SHP77 treated with DMSO at 0.1 percent for 48 hours (cell line): ENCODE data around the gene ITPR3.

Experiments
- DNase-seq: peaks from one replicate; lab custom pipeline; 2025; lab: John Stamatoyannopoulos, UW

Gene ITPR3

GRCh38 chr6:33638556-33638955 is 17.4 kb downstream of the ITPR3 start:
- no peak for DNase-seq

GRCh38 chr6:33639559-33639958 is 18.4 kb downstream of the ITPR3 start:
- DNase-seq: no peak

DNA sequence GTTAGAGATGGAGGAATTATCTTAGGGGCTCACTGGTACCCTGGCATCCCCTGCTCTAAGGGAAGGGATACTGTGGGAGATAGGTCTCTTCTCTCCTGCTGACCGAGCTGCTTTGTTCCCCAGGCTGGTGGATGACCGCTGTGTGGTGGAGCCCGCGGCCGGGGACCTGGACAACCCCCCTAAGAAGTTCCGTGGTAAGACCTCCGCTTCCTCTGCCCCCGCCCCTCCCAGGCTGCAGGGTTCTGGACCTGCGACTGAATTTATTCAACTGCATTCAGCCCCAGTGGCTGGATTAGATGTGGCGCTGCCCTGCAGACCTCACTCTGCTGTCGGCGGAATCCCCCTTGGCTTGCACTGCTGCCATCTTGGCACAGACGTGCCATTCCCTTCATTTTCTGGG is 19.2 kb downstream of the ITPR3 start:
- DNase-seq: no peak

GRCh38 chr6:33641144-33641543 is 20.0 kb downstream of the ITPR3 start:
- no peak for DNase-seq

GRCh38 chr6:33641602-33642001 is 20.5 kb downstream of the ITPR3 start:
- no peak for DNase-seq

- no peak for DNase-seq
These were observed 21.8 kb downstream of the ITPR3 start for GRCh38 chr6:33642897-33643296.

DNA sequence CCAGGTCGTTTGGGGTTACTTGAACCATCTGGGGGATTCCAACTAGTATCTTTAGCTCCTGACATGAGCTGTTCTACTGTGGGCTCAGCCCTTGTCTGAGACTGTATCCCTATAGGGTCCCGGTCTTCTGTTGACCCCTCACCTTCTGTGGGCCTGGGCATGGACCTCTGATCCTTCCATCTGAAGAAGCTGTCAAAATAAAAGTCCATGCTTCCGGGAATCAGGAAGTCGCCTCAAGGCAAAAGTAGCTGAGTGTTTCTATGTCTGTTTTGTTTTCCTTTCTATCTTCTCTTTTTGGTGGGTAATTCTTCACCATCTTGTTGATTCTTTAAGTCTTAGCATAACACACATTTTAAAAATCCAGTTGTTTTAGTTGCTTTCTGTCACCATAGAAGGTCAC is 30.3 kb downstream of the ITPR3 start:
- no peak for DNase-seq

DNA sequence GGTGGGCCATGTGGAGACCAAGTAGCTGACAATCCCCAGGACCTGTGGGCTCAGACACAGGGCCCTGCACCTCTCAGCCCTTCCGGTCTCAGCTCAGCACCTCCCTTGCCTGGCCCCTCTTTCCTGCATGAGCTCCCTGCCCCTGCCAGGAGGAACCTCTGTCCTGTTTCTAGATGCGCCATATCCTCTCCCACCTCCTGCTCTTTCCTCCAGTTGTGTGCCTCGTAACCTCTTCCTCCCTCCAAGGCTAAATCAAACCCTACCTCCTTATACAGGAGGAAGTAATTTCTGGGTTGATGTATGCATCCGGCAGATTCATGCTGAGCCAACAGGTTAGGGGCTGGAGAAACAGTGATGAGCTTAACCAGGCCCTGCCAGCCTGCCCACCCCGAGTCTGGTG is 30.9 kb downstream of the ITPR3 start:
- no peak for DNase-seq

- no peak for DNase-seq
These were observed 33.9 kb downstream of the ITPR3 start for GRCh38 chr6:33654831-33655554.

DNA sequence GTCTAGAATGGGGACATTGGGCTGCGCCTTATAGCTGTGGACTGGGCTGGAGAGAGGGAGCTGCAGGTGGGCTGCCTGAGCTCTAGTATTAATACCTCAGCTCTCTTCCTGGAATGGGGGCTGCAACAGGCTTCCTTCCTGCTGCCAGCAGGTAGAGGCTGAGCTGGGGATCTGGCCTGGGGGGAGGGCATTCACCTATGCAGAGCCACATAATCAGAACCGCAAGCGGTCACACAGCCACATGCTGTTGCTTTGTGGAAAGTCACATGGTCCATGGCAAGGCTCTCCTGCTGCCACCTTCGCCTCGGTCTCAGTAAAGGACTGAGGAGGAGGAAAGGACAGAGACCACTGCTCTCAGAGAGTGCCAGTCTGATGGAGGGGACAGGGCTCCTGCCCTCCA is 35.7 kb downstream of the ITPR3 start:
- no peak for DNase-seq

DNA sequence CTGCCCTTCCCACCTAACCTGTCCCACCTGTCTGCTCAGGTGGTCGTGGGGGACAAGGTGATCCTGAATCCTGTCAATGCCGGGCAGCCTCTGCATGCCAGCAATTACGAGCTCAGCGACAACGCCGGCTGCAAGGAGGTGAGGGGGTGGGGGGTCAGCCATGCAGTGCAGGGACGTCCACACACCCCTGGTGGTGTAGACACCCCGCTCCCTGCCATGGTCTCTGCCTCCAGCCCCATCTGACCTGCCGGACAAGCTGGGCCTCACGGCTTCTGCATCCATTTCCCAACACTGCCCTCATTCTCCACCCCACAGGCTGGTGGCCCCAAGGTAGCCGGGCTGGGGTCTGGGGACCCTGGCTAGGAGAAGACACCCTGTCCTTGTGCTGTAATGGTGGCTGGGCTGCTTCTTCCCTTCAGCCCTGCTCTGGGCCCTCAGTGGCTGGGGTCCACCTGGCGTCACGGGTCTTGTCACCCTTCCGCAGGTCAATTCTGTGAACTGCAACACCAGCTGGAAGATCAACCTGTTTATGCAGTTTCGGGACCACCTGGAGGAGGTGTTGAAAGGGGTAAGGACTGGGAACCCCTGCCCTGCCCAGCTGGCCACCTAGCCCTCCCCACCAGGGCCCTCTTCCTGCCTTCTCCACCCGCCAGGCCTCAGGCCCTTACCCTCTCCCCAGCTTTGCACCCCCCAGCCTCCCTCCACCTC is 38.0 kb downstream of the ITPR3 start:
- DNase-seq: no peak

GRCh38 chr6:33659986-33660385 is 38.9 kb downstream of the ITPR3 start:
- no peak for DNase-seq

GRCh38 chr6:33661106-33661838 is 40.1 kb downstream of the ITPR3 start:
- DNase-seq: no peak

GRCh38 chr6:33662318-33662717 is 41.2 kb downstream of the ITPR3 start:
- no peak for DNase-seq

DNA sequence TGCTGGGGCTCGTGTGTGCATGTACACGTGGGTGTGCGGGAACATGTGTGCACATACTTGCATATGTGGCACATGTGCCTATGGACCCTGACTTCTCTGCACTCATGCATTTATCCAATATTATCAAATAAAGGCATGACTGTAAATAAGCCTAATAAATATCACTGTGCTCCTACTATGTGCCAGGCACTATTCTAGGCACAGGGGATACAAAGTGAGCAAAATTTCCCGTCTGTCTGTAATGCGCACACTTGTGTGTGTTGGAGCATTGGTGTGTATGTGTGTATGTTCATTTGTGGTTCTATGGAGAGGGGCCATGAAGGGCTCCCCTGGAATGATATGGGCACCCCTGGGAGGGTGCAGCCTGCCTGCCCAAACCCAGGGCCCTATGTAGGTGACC is 41.9 kb downstream of the ITPR3 start:
- DNase-seq: no peak

- DNase-seq: no peak
These were observed 42.8 kb downstream of the ITPR3 start for GRCh38 chr6:33663727-33664449.

GRCh38 chr6:33664506-33665057 is 43.5 kb downstream of the ITPR3 start:
- DNase-seq: no peak

DNA sequence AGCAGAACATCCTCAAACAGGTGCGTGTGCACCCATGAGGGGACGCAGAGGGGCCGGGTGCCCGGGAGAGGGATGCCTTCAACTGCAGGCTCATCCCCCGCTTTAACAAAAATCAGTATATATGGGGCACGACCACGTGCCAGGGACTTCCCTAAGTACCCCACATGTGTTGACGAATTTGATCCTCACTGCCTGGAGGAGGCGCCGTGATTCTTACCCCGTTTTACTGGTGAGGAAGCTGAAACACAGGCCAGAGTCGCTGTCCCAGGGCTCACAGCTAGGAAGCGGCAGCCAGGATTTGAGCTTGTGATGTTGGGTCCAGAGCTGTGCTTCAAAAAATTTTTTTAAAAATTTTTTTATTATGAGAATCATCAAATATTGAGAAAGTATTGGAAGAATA is 44.8 kb downstream of the ITPR3 start:
- DNase-seq: no peak

GRCh38 chr6:33667072-33667471 is 46.0 kb downstream of the ITPR3 start:
- no peak for DNase-seq

DNA sequence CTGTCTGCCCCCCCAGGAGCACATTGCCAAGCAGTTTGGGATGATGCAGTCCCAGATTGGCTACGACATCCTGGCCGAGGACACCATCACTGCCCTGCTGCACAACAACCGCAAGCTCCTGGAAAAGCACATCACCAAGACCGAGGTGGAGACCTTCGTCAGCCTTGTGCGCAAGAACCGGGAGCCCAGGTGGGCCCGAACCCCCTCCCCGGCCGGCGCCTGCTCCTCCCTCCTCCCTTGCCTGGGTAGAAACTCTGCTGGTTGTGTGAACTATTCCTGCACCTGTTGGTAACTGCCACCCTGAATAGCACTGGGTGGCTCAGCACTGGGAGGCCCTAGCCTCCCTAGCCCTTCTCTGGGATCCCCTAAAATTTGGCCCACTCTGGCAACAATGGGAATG is 46.7 kb downstream of the ITPR3 start:
- no peak for DNase-seq

- DNase-seq: no peak
These were observed 47.2 kb downstream of the ITPR3 start for GRCh38 chr6:33668328-33668727.

GRCh38 chr6:33668914-33669313 is 47.8 kb downstream of the ITPR3 start:
- no peak for DNase-seq
